Endothelial cell (in vitro differentiated cells): Measurements from ENCODE around the gene IQSEC1. TPM values are rescaled to one million over a fixed set of nuclear protein-coding genes. Genes with fewer than 3 reads are reported as not detected.

Source experiments
- DNase-seq: peaks from one replicate; pipeline ENCODE4 v3.0.0; 2021; ENCODE audit warnings: low spot score
- H3K27ac Mint-ChIP-seq: one replicate; pipeline ENCODE4 v1.8.0; 2021; ENCODE audit warnings: mixed read lengths, inconsistent platforms; ENCODE audit not compliant: unreplicated experiment
- H3K27me3 Mint-ChIP-seq: one replicate; pipeline ENCODE4 v1.8.0; 2021; ENCODE audit warnings: mild to moderate bottlenecking, moderate library complexity, mixed read lengths, inconsistent platforms; ENCODE audit not compliant: unreplicated experiment
- H3K36me3 Mint-ChIP-seq: one replicate; pipeline ENCODE4 v1.8.0; 2021; ENCODE audit warnings: mild to moderate bottlenecking, low read depth, mixed read lengths, inconsistent platforms; ENCODE audit not compliant: unreplicated experiment
- H3K4me1 Mint-ChIP-seq: one replicate; pipeline ENCODE4 v1.8.0; 2021; ENCODE audit warnings: mild to moderate bottlenecking, mixed read lengths, inconsistent platforms; ENCODE audit not compliant: unreplicated experiment
- H3K4me3 Mint-ChIP-seq: one replicate; pipeline ENCODE4 v1.8.0; 2021; ENCODE audit warnings: mild to moderate bottlenecking, mixed read lengths, inconsistent platforms; ENCODE audit not compliant: unreplicated experiment
- H3K9me3 Mint-ChIP-seq: one replicate; pipeline ENCODE4 v1.8.0; 2021; ENCODE audit warnings: mixed read lengths, inconsistent platforms; ENCODE audit not compliant: unreplicated experiment
- total RNA-seq: library from RNA; stranded (reverse); fragmentation: NEBNext Ultra II Directional; extraction: Animal tissue kit (Norgen Biotek cat#: 25700); gene quantifications from one replicate; pipeline ENCODE4 v1.2.1, GENCODE V29; 2021; ENCODE audit not compliant: unreplicated experiment
- TF ChIP-seq, protein P1 (sequence below): fragments of 200-600 bp; sonication (generic); IDR thresholded peaks from one replicate; pipeline ENCODE4 v1.5.0; 2021; ENCODE audit warnings: antibody characterized with exemption; ENCODE audit not compliant: unreplicated experiment

The IQSEC1 gene
- total RNA-seq, 1 donor from 2014 or later, result 75.3 TPM

DNA sequence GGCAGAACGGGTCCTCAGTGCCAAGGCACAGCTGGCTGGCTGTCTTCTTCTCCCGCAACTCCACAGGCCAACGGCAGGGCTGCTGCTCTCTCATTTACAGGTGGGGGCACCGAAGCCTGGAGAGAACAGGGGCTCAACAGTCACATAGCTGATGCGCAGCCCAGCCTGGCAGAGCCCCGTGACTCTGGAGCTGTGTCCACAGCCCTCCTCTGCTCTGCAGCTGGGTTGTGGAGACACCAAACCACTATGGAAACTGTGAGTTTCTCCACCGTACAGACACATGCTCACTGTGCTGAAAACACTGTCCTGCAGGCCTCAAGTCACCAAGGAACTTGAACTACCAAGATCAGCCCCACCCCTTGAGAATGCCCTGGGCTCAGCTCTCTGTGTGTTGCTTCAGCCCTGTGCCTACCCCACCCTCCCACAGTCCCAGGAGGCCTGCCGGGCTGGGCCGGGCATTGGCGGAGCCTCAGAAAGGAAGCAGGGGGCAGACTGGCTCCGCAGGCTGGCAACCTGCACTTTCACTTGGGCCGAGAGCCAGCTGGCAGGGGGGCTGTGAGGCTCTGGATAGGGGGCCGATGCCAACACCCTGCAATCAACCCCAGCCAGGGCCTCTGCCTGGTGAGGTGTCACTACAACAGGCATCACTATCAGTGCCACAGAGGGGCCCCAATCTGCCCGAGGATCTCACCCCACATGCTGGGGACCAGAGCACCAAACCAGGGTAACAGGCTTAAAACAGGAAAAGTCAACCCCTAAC lies 118.2 kb downstream of the IQSEC1 start:
- TF ChIP-seq, protein P1, sequence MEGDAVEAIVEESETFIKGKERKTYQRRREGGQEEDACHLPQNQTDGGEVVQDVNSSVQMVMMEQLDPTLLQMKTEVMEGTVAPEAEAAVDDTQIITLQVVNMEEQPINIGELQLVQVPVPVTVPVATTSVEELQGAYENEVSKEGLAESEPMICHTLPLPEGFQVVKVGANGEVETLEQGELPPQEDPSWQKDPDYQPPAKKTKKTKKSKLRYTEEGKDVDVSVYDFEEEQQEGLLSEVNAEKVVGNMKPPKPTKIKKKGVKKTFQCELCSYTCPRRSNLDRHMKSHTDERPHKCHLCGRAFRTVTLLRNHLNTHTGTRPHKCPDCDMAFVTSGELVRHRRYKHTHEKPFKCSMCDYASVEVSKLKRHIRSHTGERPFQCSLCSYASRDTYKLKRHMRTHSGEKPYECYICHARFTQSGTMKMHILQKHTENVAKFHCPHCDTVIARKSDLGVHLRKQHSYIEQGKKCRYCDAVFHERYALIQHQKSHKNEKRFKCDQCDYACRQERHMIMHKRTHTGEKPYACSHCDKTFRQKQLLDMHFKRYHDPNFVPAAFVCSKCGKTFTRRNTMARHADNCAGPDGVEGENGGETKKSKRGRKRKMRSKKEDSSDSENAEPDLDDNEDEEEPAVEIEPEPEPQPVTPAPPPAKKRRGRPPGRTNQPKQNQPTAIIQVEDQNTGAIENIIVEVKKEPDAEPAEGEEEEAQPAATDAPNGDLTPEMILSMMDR, result no peak
- DNase-seq, result no peak
- Mint-ChIP-seq H3K36me3 (peaks cover 3% of the 10 kb centered on the region), H3K9me3 (no peaks in the 10 kb centered on the region), H3K27ac (no peak overlapping the region), H3K27me3 (peaks cover 21% of the 10 kb centered on the region), H3K4me3 (no peak overlapping the region), H3K4me1 (peaks cover 35% of the 10 kb centered on the region)

DNA sequence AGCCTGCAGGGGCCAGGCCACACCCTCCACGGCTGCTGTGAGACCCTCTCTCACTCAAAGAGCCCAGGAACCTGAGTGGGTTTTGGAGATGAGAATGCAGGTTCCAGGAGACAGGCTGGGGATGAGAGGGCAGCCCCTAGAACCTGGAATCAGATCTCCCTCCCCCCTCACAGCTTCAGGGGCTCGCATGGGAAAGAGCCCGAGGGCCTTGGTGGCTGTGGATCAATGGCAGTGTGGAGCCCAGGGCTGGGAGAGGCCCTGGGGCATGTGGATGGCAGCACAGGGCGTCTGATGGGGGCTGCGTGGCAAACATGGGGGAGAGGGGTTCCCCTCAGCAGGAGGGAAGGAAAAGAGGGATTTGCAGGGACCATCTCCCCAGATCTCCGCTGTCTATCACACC lies 119.0 kb downstream of the IQSEC1 start:
- Mint-ChIP-seq H3K27ac (no peak overlapping the region), H3K4me1 (peaks cover 29% of the 10 kb centered on the region), H3K27me3 (peaks cover 16% of the 10 kb centered on the region), H3K4me3 (no peak overlapping the region), H3K36me3 (peaks cover 3% of the 10 kb centered on the region), H3K9me3 (no peaks in the 10 kb centered on the region)
- DNase-seq, result no peak
- TF ChIP-seq, protein P1, result no peak

DNA sequence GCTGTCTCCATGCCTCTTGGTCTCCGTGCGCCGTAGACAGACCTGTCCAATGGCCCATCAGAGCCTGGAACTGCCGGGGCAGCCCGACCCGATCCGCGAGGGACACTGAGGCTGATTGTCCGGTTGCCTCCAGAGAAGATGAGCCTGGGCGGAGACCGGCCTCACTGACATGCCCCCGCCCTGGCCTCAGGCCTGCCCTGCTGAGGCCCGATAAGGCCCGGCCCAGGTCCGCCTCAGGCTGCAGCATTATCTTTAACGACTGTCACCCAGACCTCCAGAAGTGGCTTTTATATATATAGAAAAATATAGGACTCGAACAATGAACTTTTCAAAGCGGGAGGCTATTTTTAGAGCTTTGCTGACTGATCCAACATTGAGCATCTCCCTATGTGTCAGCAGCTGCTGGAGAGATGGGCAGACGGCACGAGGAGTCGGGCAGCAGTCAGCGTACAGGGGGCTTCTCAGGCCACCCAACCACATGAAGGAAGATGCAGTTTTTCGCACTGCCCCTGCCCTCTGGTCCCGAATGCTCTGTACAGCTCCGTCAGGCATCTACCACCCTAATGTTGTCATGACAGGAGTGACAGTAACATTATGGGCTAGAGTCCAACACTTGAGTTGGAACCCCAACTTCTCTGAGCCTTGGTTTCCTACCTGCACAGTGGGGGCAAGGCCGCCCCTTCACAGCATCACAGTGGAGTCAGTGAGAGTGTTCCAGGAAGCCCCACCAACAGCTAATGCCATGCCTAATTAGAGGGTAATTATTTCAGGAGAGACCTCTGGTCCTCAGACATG lies 119.8 kb downstream of the IQSEC1 start:
- peak overlapping the region; percentile 67 for H3K4me3 Mint-ChIP-seq
- no peaks in the 10 kb centered on the region for H3K9me3 Mint-ChIP-seq
- H3K27me3 Mint-ChIP-seq, result peaks cover 15% of the 10 kb centered on the region
- H3K4me1 Mint-ChIP-seq, result peaks cover 22% of the 10 kb centered on the region
- TF ChIP-seq, protein P1, result no peak
- no peak for DNase-seq
- peaks cover 3% of the 10 kb centered on the region for H3K36me3 Mint-ChIP-seq
- H3K27ac Mint-ChIP-seq, result no peak overlapping the region

DNA sequence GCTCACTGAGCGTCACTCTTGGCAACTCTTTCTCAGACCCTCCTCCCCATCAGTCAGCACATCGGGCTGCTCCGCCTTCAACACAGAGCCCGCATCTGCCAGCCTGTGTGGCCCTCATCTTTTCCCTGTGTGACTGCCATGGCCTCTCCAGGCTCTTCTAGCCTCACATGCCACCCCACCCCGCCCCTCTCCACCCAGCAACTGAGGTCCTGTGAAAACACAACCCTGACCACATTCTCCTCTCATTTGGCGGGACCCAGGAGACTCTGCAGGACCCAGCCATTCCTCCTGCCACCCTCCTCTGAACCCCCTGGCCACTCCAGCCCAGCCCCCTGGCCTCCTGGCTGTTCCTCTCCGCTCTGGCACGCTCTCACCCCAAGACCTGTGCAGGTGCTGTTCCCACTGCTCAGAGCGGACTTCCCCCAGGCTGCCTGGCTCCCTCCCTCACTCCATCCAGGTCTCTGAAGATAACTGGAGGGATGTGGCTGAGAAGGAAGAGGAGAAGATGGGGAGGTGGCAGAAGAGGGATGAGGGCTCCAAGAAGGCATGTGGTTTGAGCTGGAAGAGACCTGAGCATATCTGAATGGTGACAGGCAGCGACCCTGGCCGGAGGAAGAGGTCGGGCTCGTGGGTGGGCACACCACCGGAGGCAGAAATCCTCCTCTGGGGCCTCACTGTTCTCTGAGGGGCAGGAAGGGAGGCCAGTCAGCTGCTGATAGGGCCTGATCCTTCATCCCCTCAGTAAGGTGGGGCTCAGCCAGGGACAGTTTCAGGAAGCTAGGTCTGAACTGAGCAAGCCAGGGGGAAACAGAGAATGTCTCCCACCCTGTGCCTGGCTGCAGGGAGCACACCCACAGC lies 120.7 kb downstream of the IQSEC1 start:
- Mint-ChIP-seq H3K27me3 (peaks cover 15% of the 10 kb centered on the region), H3K27ac (no peak overlapping the region), H3K4me1 (peaks cover 15% of the 10 kb centered on the region), H3K36me3 (peaks cover 3% of the 10 kb centered on the region), H3K9me3 (no peaks in the 10 kb centered on the region), H3K4me3 (no peak overlapping the region)
- no peak for DNase-seq
- TF ChIP-seq, protein P1, result no peak
